Neural progenitor cell (in vitro differentiated cells): Measurements from ENCODE around the gene LTBP1. TPM values are rescaled to one million over a fixed set of nuclear protein-coding genes. Genes with fewer than 3 reads are reported as not detected.

Experiments used
- DNase-seq: peaks from one replicate; pipeline ENCODE4 v3.0.0-alpha.2; 2016; ENCODE audit warnings: low spot score
- H2AFZ ChIP-seq: fragments of 200-600 bp; sonication (generic); replicated peaks from 2 replicates; pipeline ENCODE4 v1.6.1; 2016; ENCODE audit warnings: antibody characterized with exemption
- H3F3A ChIP-seq: fragments of 200-600 bp; sonication (generic); 2 replicates; pipeline ENCODE4 v1.6.1; 2016; ENCODE audit warnings: antibody characterized with exemption, low read depth
- H3K27ac ChIP-seq: fragments of 200-600 bp; sonication (generic); 2 replicates; pipeline ENCODE4 v1.5.1; 2016; ENCODE audit warnings: mild to moderate bottlenecking
- H3K27me3 ChIP-seq: fragments of 200-600 bp; sonication (generic); 2 replicates; pipeline ENCODE4 v1.6.1; 2016; ENCODE audit warnings: mild to moderate bottlenecking, moderate library complexity
- H3K36me3 ChIP-seq: fragments of 200-600 bp; sonication (generic); 2 replicates; pipeline ENCODE4 v1.5.1; 2016
- H3K4me1 ChIP-seq: fragments of 200-600 bp; sonication (generic); 2 replicates; pipeline ENCODE4 v1.6.1; 2016; ENCODE audit warnings: mixed run types
- H3K4me2 ChIP-seq: fragments of 200-600 bp; sonication (generic); 2 replicates; pipeline ENCODE4 v1.6.1; 2016
- H3K4me3 ChIP-seq: fragments of 200-600 bp; sonication (generic); 2 replicates; pipeline ENCODE4 v1.5.1; 2016
- H3K79me2 ChIP-seq: fragments of 200-600 bp; sonication (generic); 2 replicates; pipeline ENCODE4 v1.6.1; 2016; ENCODE audit warnings: low read depth
- H3K9ac ChIP-seq: fragments of 200-600 bp; sonication (generic); 2 replicates; pipeline ENCODE4 v1.6.1; 2016
- H3K9me3 ChIP-seq: fragments of 200-600 bp; sonication (generic); 2 replicates; pipeline ENCODE4 v1.5.1; 2016; ENCODE audit warnings: low read depth
- H4K20me1 ChIP-seq: fragments of 200-600 bp; sonication (generic); 2 replicates; pipeline ENCODE4 v1.6.1; 2016; ENCODE audit warnings: low read depth
- H3K27ac Mint-ChIP-seq: 3 replicates; pipeline ENCODE4 v1.8.0; 2021; ENCODE audit warnings: mixed read lengths
- H3K27me3 Mint-ChIP-seq: 2 replicates; pipeline ENCODE4 v1.8.0; 2022; ENCODE audit warnings: low read depth, mild to moderate bottlenecking, inconsistent platforms, moderate library complexity, mixed read lengths; ENCODE audit not compliant: insufficient read depth
- H3K36me3 Mint-ChIP-seq: 3 replicates; pipeline ENCODE4 v1.8.0; 2021; ENCODE audit warnings: mixed read lengths
- H3K4me1 Mint-ChIP-seq: 3 replicates; pipeline ENCODE4 v1.8.0; 2021; ENCODE audit warnings: mixed read lengths
- H3K4me3 Mint-ChIP-seq: 3 replicates; pipeline ENCODE4 v1.8.0; 2021; ENCODE audit warnings: mild to moderate bottlenecking, moderate library complexity, mixed read lengths
- H3K9me3 Mint-ChIP-seq: 3 replicates; pipeline ENCODE4 v1.8.0; 2020; ENCODE audit warnings: mixed read lengths
- EZH2 ChIP-seq: fragments of 200-600 bp; sonication (generic); IDR thresholded peaks from 2 replicates; pipeline ENCODE4 v1.6.1; 2017; ENCODE audit warnings: antibody characterized with exemption, mild to moderate bottlenecking, moderate library complexity
- EZH2phosphoT487 ChIP-seq: fragments of 200-600 bp; sonication (generic); IDR thresholded peaks from 2 replicates; pipeline ENCODE4 v1.6.1; 2017; ENCODE audit warnings: antibody characterized with exemption
- total RNA-seq: library from RNA; depleted of rRNA; stranded (reverse); fragments of >200 nt; gene quantifications from 2 replicates; pipeline ENCODE4 v1.2.3, GENCODE V29; 2015; ENCODE audit warnings: low replicate concordance
- TF ChIP-seq, protein P1 (sequence below): fragments of 200-600 bp; sonication (generic); IDR thresholded peaks from 2 replicates; pipeline ENCODE4 v1.5.1; 2017; ENCODE audit warnings: antibody characterized with exemption, mild to moderate bottlenecking

Gene LTBP1
- total RNA-seq, 1 donor from 2014 or later = 50.5 TPM

DNA sequence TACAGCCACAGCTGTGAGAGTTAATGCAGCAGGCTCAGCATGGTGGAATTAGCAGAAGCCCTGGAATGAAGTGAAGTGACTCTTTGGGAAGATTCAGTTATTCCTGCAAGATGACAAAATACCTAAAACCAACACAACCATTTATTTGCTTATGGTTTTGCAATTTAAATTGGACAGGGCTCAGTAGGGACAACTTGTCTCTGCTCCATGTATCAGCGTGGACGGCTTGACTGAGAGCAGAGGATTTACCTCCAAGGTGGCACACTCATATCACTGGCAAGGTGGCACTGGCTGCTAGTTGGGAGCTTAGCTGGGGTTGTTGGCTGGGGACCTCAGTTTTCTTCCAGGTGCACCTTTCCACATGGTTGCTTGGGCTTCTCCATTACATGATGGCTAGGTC lies 58.3 kb downstream of the LTBP1 start:
- Mint-ChIP-seq H3K36me3 (no peaks in the 10 kb centered on the region), H3K27me3 (no peaks in the 10 kb centered on the region), H3K27ac (no peak overlapping the region), H3K4me1 (no peaks in the 10 kb centered on the region), H3K9me3 (no peaks in the 10 kb centered on the region), H3K4me3 (no peak overlapping the region)
- no peaks in the 10 kb centered on the region for H3K79me2 ChIP-seq
- no peaks in the 10 kb centered on the region for H3K36me3 ChIP-seq
- no peak for DNase-seq
- TF ChIP-seq EZH2 (no peak), EZH2phosphoT487 (no peak)
- TF ChIP-seq, protein P1, sequence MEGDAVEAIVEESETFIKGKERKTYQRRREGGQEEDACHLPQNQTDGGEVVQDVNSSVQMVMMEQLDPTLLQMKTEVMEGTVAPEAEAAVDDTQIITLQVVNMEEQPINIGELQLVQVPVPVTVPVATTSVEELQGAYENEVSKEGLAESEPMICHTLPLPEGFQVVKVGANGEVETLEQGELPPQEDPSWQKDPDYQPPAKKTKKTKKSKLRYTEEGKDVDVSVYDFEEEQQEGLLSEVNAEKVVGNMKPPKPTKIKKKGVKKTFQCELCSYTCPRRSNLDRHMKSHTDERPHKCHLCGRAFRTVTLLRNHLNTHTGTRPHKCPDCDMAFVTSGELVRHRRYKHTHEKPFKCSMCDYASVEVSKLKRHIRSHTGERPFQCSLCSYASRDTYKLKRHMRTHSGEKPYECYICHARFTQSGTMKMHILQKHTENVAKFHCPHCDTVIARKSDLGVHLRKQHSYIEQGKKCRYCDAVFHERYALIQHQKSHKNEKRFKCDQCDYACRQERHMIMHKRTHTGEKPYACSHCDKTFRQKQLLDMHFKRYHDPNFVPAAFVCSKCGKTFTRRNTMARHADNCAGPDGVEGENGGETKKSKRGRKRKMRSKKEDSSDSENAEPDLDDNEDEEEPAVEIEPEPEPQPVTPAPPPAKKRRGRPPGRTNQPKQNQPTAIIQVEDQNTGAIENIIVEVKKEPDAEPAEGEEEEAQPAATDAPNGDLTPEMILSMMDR = no peak
- no peaks in the 10 kb centered on the region for H3F3A ChIP-seq
- H3K9me3 ChIP-seq = no peaks in the 10 kb centered on the region
- no peaks in the 10 kb centered on the region for H3K27me3 ChIP-seq
- no peaks in the 10 kb centered on the region for H3K4me1 ChIP-seq
- no peak overlapping the region for H3K4me2 ChIP-seq
- no peak overlapping the region for H3K4me3 ChIP-seq
- no peak overlapping the region for H2AFZ ChIP-seq
- no peak overlapping the region for H3K9ac ChIP-seq
- no peaks in the 10 kb centered on the region for H4K20me1 ChIP-seq
- no peak overlapping the region for H3K27ac ChIP-seq

DNA sequence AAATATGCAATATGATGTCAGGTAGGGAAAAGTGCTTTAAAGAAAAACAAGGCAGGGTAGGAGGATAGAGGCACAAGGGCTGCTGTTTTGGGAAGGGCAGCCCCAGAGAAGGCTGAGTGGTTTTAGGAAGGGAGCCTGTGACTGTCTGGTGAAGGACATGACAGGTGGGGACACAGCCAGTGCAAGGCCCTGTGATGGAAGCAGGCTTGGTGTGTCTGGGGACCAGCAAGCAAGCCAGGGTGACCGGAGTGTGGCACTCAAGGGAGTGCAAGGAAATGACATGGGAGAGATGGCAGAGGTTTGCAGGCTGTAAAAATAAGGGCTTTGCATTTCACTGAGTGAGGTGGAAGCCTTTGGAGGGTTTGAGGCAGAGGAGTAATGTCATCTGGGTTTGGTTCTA lies 62.0 kb downstream of the LTBP1 start:
- Mint-ChIP-seq H3K36me3 (no peaks in the 10 kb centered on the region), H3K4me3 (no peak overlapping the region), H3K4me1 (peaks cover 13% of the 10 kb centered on the region), H3K27me3 (peaks cover 2% of the 10 kb centered on the region), H3K9me3 (no peaks in the 10 kb centered on the region), H3K27ac (no peak overlapping the region)
- no peak overlapping the region for H3K27ac ChIP-seq
- no peaks in the 10 kb centered on the region for H3K27me3 ChIP-seq
- no peak for DNase-seq
- H3K36me3 ChIP-seq = no peaks in the 10 kb centered on the region
- no peak overlapping the region for H3K4me3 ChIP-seq
- H3K9ac ChIP-seq = no peak overlapping the region
- no peaks in the 10 kb centered on the region for H3K79me2 ChIP-seq
- no peak for TF ChIP-seq EZH2phosphoT487
- TF ChIP-seq, protein P1 = no peak
- no peak for TF ChIP-seq EZH2
- peaks cover 6% of the 10 kb centered on the region for H3K4me1 ChIP-seq
- no peak overlapping the region for H2AFZ ChIP-seq
- no peaks in the 10 kb centered on the region for H4K20me1 ChIP-seq
- no peak overlapping the region for H3K4me2 ChIP-seq
- no peaks in the 10 kb centered on the region for H3F3A ChIP-seq
- no peaks in the 10 kb centered on the region for H3K9me3 ChIP-seq

- Mint-ChIP-seq H3K27ac (no peak overlapping the region), H3K9me3 (no peaks in the 10 kb centered on the region), H3K4me1 (peaks cover 19% of the 10 kb centered on the region), H3K4me3 (no peak overlapping the region), H3K27me3 (peaks cover 2% of the 10 kb centered on the region), H3K36me3 (no peaks in the 10 kb centered on the region)
- Histone ChIP-seq H3K36me3 (no peaks in the 10 kb centered on the region), H3K4me3 (no peak overlapping the region), H3K27ac (no peak overlapping the region), H4K20me1 (no peaks in the 10 kb centered on the region), H3K9ac (no peak overlapping the region), H3F3A (no peaks in the 10 kb centered on the region), H3K4me2 (no peak overlapping the region), H3K4me1 (peaks cover 11% of the 10 kb centered on the region), H3K79me2 (no peaks in the 10 kb centered on the region), H3K9me3 (no peaks in the 10 kb centered on the region), H2AFZ (no peak overlapping the region), H3K27me3 (no peaks in the 10 kb centered on the region)
- TF ChIP-seq, protein P1 = no peak
- TF ChIP-seq EZH2 (no peak), EZH2phosphoT487 (no peak)
- no peak for DNase-seq
Measured at GRCh38 chr2:33009249-33009648, 62.5 kb downstream of the LTBP1 start.

DNA sequence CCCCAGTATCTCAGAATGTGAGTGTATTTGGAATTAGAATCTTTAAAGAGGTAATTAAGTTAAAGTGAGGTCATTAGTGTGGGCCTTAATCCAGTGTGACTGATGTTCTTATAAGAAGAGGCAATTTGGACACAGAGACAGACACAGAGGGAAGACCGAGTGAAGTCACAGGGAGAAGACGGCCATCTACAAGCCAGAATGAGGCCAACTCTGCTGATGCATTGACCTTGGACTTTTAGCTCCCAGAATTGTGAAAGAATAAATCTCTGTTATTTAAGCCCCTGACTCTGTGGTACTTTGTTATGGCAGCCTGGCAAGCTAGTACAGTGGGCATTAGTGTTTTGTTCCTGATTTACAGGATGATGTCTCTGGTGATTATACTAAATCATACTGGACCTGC lies 64.6 kb downstream of the LTBP1 start:
- Histone ChIP-seq H3K79me2 (no peaks in the 10 kb centered on the region), H3K36me3 (no peaks in the 10 kb centered on the region), H4K20me1 (no peaks in the 10 kb centered on the region), H2AFZ (no peak overlapping the region), H3F3A (no peaks in the 10 kb centered on the region), H3K9ac (no peak overlapping the region), H3K27ac (no peak overlapping the region), H3K4me3 (no peak overlapping the region), H3K27me3 (no peaks in the 10 kb centered on the region), H3K4me1 (peaks cover 15% of the 10 kb centered on the region), H3K9me3 (no peaks in the 10 kb centered on the region), H3K4me2 (no peak overlapping the region)
- Mint-ChIP-seq H3K9me3 (no peaks in the 10 kb centered on the region), H3K27me3 (peaks cover 2% of the 10 kb centered on the region), H3K4me1 (peaks cover 38% of the 10 kb centered on the region), H3K36me3 (no peaks in the 10 kb centered on the region), H3K27ac (no peak overlapping the region), H3K4me3 (no peak overlapping the region)
- no peak for TF ChIP-seq EZH2phosphoT487
- TF ChIP-seq, protein P1 = no peak
- DNase-seq = no peak
